ENCODE data around the gene BTAF1.
"Not testable (repeated sequence)": the region's sequence is repeated elsewhere in the genome, so short reads cannot be mapped to it uniquely, and the experiment has no call there.

The BTAF1 gene

GRCh38 chr10:91980319-91980718 lies 56.7 kb downstream of the BTAF1 start:
- DNase-seq: no peak

- no peak for DNase-seq
Observed at GRCh38 chr10:91983416-91983815, 59.8 kb downstream of the BTAF1 start.

GRCh38 chr10:91987397-91988037 lies 63.9 kb downstream of the BTAF1 start:
- no peak for DNase-seq

- no peak for DNase-seq
Observed at GRCh38 chr10:91992031-91992430, 68.5 kb downstream of the BTAF1 start.

- DNase-seq: no peak
Observed at GRCh38 chr10:91996266-91996665, 72.7 kb downstream of the BTAF1 start.

GRCh38 chr10:92001581-92001980 lies 78.0 kb downstream of the BTAF1 start:
- DNase-seq: no peak

- no peak for DNase-seq
Observed at GRCh38 chr10:92001995-92002394, 78.4 kb downstream of the BTAF1 start.

GRCh38 chr10:92003258-92003657 lies 79.7 kb downstream of the BTAF1 start:
- DNase-seq: no peak

- DNase-seq: no peak
Observed at GRCh38 chr10:92005978-92006377, 82.4 kb downstream of the BTAF1 start.

- no peak for DNase-seq
Observed at GRCh38 chr10:92009445-92009844, 85.9 kb downstream of the BTAF1 start.

- no peak for DNase-seq
Observed at GRCh38 chr10:92010047-92010735, 86.6 kb downstream of the BTAF1 start.

GRCh38 chr10:92011560-92012214 lies 88.1 kb downstream of the BTAF1 start:
- peak in 1 of 5 experiments; percentile 26 for DNase-seq

GRCh38 chr10:92014620-92015019 lies 91.0 kb downstream of the BTAF1 start:
- DNase-seq: no peak

- DNase-seq: no peak
Observed at GRCh38 chr10:92024700-92025099, 101.1 kb downstream of the BTAF1 start.

GRCh38 chr10:92025340-92025739 lies 101.8 kb downstream of the BTAF1 start:
- DNase-seq: not testable (repeated sequence)

GRCh38 chr10:92027141-92027540 lies 103.6 kb downstream of the BTAF1 start:
- no peak for DNase-seq

GRCh38 chr10:92031580-92031979 lies 108.0 kb downstream of the BTAF1 start:
- peak in 1 of 5 experiments; percentile 35 for DNase-seq

GRCh38 chr10:92033070-92033469 lies 109.5 kb downstream of the BTAF1 start:
- DNase-seq: not testable (repeated sequence)

- DNase-seq: no peak
Observed at GRCh38 chr10:92038949-92039348, 115.4 kb downstream of the BTAF1 start.

- no peak for DNase-seq
Observed at GRCh38 chr10:92042541-92042940, 119.0 kb downstream of the BTAF1 start.

GRCh38 chr10:92045641-92046106 lies 122.1 kb downstream of the BTAF1 start:
- no peak for DNase-seq

GRCh38 chr10:92047215-92047614 lies 123.6 kb downstream of the BTAF1 start:
- no peak for DNase-seq

GRCh38 chr10:92052088-92052487 lies 128.5 kb downstream of the BTAF1 start:
- DNase-seq: no peak

GRCh38 chr10:92052741-92053140 lies 129.2 kb downstream of the BTAF1 start:
- no peak for DNase-seq
